GM23248 (cell line): ENCODE measurements around the gene CASP9.

Source experiments
- EZH2 ChIP-seq: fragments of 200-600 bp; sonication (generic); IDR thresholded peaks from 2 replicates; pipeline ENCODE4 v1.6.1; 2018; ENCODE audit warnings: antibody characterized with exemption, mild to moderate bottlenecking; ENCODE audit not compliant: insufficient read depth, poor library complexity, severe bottlenecking
- EZH2phosphoT487 ChIP-seq: fragments of 200-600 bp; sonication (generic); IDR thresholded peaks from 2 replicates; pipeline ENCODE4 v1.6.1; 2018; ENCODE audit warnings: antibody characterized with exemption, moderate library complexity, mild to moderate bottlenecking, low read depth; ENCODE audit not compliant: insufficient read depth

DNA sequence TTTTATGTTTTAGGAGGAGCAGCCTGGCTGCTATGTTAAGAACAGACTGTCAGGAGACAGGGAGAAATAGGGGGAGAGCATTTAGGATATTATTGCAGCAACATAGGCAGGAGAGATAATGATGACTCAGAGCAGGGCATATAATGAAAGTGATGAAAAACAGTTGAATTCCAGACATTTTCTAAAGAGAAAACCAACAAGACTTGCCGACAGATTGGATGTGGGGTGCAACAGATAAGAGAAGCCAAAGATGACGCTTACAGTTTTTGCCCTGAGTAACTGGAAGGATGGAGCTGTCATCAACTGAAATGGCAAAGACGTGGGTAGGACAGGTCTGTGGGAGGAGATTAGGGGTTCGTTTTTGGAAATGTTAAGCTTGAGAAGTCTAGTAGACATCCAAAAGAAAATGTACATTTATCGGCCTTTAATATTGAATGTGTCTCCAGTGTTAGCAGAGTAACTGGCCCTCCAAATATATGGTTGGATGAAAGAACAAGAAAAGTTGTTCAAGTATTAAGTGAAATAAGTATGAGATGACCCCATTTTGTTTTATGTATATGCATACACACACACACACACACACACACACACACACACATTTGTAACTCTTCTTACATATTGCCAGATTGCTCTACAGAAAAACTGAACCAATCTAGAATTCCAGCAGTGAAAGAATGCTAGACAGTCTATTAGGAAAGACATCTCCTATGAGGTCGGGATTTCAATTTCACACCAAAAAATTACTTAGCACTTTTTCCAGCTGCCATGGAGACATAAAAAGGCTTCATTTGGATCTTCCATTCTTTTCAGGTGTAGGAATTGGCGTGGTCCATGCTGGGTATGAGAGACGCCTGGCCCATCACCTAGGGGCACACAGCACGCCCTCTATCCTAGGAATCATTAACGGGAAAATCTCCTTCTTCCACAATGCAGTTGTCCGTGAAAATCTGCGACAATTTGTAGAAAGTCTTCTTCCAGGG, 19.9 kb upstream of the CASP9 start:
- TF ChIP-seq EZH2 (no peak), EZH2phosphoT487 (no peak)
